Stimulated activated CD8-positive, alpha-beta memory T cell treated with anti-CD3 and anti-CD28 coated beads, Interleukin-12 subunit alpha, Interleukin-12 subunit beta, amount 100 ng/mL, for 1 hour (primary cell): ENCODE data around the gene GINS1.

Experiments used
- DNase-seq: peaks from one replicate; pipeline ENCODE4 v3.0.0-alpha.2; 2020; ENCODE audit warnings: low read depth

The GINS1 gene

DNA sequence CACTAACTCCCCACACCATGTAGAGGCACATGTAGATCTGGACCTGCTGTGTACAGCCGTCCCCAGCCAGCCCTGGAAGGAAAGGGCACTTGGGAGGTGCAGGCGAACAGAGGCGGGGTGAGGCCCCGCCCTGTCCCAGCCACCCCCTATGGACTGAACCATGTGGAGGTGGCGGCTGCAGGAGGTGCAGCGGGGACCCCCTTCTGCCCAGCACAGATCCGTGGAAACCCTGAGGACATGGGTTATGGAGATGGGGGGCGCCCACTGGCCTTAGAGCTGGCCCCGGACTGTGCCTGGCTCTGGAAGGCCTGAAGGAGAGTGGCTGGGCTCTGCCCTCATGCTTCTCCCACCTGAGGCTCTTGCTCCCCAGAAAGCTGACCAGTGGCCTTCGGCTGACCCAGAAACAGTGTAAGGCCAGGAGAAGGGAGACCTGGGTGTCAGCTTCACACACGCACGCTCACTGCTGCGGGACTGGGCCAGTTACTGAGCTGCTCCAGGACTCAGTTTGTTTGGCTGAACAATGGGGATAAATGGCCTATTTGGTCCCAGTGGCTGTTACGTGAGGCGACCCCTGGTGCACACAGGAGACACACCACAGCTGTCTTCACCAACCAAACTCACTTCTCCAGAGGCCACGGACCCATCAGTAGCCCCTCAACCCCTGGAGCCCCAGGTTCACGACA lies 87.2 kb downstream of the GINS1 start:
- no peak for DNase-seq

GRCh38 chr20:25495189-25495824 lies 87.8 kb downstream of the GINS1 start:
- no peak for DNase-seq

- no peak for DNase-seq
These were observed 88.9 kb downstream of the GINS1 start for GRCh38 chr20:25496165-25496967.

DNA sequence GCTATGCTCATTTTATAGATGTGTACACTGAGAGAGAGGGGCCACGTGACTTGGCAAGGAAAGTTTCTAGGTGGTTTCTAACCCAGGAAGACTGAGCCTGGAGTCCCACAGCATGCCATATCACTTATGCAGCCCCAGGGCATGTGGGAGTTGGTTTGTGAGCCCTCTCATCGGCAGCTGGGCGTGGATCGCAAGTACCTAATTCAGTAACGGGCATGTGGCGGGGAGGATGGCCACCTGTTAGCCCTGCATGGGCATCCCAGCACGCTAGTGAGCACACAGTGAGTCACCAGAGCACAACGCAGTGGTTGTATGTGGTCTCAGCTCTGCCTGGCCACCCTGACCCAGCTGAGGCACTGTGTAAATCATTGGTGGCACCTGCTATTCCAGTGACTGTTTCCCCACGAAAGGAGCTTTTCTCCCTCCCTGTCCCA lies 89.5 kb downstream of the GINS1 start:
- no peak for DNase-seq

DNA sequence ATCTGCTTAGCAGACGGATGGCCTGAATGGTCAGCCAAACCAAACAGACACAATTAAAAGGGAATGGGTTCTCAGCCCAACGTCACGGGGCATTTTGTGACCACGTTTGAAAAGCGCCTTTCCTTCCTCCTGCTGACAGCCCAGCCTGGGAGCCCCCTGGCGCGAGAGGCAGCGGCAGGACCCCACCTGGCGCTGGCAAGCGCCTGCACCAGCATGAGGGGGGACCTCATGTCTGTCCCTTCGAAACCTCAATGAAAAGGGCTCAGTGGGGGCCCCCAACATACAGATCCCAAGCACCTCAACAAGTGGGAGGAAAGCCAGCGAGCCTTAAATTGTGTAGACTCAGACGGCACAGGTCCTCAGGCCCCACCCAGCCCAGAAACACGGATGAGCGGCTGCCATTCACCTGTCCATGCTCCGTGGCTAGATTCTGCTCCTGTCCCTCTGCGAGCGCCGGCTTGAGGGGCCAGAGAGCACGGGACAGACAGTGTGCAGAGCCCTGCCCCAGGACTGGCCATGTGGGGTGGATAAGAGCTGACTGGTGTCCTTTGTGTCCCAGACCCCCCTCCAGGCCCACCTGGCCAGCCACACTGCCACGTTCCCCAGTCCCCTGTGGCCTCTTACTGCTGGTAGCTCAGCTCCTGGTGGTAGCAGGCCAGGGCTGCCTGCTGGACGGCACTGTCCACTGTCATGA lies 90.3 kb downstream of the GINS1 start:
- no peak for DNase-seq
